ENCODE measurements around the gene ESYT1.
"Not testable (repeated sequence)": the region's sequence is repeated elsewhere in the genome, so short reads cannot be mapped to it uniquely, and the experiment has no call there.

Gene ESYT1

DNA sequence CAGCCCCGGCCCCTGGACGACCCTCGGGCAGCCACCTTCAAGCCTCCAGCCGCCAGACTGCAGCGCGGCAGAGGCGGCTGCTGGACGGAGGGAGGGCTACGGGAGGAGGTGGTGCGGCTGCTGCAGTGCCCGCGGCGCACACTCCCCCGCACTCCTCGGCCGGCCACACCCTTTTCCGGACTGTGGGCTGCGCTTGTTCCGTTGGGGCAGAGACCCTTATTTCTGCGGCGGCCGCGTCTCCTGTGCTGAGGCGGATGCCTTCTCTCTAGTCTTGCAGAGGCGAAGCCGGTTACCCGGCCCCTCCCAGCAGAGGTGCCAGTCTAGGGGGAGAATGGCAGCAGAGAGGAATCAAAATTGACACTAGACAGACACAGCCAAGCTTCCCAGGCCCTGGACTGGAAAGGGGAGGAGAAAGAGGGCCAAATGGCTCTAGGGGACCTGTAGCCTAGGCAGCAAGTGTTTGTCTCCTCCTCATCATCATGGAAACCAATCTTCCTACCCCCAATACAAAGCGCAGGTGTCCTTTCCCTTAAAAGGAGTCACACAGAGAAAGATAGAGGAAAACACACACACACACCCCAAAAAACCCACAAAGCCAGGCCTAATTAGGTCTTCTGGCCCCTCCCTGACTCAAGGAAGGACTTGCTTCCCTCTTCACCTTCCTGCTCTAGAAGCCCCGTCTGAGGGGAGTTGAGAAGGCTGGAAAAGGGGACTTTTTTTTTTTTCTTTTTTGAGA is 1.3 kb downstream of the ESYT1 start:
- DNase-seq, result no peak

DNA sequence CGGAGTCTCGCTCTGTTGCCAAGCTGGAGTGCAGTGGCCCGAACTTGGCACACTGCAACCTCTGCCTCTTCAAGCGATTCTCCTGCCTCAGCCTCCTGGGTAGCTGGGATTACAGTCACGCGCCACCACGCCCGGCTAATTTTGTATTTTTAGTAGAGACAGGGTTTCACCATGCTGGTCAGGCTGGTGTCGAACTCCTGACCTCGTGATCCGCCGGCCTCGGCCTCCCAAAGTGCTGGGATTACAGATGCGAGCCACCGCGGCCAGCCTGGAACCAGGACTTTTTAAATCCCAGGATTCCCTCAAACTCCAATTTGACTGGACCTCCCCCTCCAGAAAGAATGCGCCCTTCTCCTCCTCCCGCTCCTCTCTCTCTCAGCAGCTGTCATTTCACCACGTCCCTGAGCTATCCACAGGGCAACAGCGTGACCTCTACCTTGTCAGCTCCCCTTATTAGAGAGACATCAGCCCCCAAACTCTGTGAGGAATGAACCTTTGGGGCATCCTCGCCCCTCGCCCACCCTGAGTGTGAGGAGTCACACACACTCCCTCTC is 2.0 kb downstream of the ESYT1 start:
- no peak for DNase-seq

DNA sequence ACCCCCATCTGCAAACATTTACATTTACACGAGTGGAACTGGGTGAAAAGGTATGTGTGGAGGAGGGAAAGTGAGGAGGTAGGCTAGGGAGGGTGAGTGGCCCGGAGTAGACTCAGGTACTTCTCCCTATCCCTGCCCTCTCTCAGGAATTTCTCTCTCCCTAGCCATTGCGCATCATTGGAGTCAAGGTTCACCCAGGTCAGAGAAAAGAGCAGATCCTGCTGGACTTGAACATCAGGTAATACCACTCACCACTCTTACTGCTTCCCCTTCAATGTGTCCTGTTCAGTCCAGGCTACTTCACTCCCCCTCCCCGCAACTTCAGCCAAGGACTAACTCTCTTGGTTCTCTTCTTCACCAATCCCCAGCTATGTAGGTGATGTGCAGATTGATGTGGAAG is 2.8 kb downstream of the ESYT1 start:
- DNase-seq, result no peak

DNA sequence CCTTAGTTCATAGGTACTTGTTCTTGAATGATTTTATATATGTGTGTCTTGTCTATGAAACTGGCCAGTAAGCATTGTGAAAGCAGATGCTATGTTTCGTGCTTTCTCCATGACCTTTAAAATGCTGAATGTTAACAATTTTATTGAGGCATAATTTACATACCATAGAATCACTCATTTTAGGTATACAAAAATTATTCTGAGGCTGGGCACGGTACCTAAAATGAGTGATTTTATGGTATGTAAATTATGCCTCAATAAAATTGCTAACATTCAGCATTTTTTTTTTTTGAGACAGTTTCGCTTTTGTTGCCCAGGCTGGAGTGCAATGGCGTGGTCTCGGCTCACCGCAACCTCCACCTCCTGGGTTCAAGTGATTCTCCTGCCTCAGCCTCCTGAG is 6.8 kb downstream of the ESYT1 start:
- no peak for DNase-seq

DNA sequence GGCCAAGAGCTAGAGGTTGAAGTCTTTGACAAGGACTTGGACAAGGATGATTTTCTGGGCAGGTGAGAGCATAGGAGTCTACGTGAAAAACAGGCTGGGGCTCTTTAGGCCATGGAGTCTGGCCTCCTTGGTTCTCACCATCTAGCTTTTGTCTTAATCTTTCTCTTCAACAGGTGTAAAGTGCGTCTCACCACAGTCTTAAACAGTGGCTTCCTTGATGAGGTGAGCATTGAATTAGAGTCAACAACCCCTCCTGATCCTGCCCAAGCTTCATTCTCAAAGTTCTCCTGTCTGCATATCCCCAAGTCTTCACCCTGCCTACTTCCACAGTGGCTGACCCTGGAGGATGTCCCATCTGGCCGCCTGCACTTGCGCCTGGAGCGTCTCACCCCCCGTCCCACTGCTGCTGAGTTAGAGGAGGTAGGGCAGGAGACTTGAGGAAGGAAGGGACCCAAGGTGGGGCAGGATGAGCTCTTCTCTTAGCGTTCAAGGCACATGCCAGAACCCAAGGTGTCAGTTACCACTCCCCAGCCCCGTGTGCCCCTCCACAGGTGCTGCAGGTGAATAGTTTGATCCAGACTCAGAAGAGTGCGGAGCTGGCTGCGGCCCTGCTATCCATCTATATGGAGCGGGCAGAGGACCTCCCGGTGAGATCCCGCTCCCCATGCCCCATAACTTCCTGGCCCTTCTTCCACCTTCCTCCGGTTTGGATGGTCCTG is 9.9 kb downstream of the ESYT1 start:
- no peak for DNase-seq

DNA sequence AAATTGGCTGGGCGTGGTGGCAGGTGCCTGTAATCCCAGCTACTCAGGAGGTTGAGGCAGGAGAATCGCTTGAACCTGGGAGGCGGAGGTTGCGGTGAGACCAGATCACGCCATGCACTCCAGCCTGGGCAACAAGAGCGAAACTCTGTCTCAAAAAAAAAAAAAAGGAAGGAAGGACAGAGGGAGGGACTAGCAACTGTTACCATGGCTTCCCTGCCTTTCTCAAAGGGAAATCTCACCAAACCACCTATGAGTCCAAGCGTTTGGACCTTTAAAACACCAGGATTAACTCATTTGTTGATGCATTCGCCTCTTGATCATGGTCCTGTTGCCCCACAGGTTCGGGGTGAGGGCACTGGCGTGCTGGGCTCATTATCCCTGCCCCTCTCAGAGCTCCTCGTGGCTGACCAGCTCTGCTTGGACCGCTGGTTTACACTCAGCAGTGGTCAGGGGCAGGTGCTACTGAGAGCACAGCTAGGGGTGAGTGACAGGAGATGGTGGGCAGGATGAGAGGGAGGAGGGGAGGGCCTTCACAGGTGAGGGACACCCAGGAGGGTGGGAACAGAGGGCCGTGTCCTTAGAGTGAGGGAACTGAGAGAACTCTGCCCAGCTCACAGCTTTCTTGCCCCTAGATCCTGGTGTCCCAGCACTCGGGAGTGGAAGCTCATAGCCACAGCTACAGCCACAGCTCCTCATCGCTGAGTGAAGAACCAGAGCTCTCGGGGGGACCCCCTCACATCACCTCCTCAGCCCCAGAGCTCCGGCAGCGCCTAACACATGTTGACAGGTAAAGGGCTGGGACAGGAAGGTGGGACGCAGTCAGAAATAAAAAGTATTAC is 14.1 kb downstream of the ESYT1 start:
- no peak for DNase-seq

DNA sequence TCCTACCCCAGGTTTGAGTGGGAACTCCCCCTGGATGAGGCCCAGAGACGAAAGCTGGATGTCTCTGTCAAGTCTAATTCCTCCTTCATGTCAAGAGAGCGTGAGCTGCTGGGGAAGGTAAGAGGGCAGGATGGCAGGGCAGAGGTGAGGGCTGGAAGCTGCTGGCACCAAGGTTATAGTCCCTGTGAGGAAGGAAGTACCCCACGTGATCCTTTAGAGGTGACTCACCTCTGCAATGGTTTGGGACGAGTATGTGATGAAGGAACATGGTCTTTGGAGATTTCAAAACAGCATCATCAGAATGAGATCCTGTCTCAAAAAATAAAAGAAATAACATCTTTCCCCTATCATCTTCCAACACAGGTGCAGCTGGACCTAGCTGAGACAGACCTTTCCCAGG is 15.2 kb downstream of the ESYT1 start:
- no peak for DNase-seq

DNA sequence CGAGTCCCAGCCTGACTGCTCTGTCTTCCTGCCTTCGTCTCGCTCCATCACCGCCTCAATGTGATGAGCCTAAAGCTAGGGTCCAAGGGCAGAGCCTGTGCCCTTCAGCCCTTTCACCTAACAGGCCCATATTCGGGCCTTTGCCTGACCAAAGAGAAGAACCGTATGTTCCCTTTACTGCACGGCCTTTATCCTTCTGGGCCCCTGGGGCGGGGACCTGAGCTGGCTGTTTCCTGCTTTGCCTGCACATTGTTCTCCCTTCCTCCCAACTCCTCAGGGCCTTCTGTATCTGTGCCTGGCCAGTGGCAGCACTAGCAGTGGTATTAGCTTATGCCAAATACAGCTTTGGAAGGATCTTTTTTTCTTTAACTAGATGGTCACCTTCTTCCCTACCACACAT is 15.8 kb downstream of the ESYT1 start:
- DNase-seq, result no peak

DNA sequence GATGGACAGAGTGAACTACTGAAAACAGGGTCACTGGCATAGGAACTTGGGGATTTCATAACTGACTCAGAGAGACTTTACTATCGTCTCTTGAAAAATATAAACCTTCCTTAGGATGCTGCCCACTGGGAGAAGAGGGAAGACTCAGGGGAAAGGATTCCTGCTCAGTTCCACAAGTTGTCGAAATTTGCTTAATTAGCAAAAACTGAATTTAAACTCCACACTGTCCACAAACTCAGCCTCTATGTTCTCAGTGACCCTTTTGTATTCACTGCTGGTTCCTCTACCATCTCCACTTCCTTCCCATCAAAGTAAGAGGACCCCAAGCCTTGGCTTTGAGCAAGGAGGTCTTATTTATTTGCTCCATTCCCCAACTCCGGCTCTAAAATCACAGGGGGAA is 17.1 kb downstream of the ESYT1 start:
- no peak for DNase-seq

DNA sequence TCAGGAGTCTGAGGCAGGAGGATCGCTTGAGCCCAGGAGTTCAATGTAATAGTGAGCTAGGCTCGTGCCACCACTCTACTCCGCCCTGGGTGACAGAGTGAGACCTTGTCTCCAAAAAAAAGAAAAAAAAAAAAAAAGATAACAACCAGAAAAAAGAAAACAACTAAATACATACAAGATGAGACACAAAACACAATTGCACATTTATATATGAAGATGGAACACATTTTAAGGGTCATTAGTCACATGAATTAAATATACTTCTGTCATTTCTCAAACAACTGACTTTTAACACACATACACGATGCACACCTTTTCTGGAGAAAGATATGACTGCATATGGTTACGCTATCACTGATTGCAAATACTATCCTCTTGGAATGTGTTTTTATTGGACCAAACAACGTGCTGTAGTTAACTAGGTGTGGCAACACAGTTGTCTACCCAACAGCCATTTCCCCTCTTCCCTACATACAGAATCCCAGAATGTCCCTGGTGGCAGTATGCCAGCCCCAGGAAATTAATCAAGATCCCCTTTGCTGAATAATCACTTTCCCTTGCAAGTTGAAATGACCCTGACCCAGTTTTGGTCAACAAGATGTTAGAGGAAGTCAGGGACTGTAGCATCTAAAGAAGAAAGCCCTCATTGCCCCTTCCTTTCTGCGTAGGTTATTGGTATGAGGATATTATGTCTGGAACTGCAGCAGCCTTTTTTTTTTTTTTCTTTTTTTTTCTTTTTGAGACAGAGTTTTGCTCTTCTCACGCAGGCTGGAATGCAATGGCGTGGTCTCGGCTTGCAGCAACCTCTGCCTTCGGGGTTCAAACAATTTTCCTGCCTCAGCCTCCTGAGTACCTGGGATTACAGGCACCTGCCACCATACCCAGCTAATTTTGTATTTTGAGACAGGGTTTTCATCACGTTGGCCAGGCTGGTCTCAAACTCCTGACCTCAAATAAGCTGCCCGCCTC is 18.7 kb downstream of the ESYT1 start:
- DNase-seq, result peak; percentile 6

DNA sequence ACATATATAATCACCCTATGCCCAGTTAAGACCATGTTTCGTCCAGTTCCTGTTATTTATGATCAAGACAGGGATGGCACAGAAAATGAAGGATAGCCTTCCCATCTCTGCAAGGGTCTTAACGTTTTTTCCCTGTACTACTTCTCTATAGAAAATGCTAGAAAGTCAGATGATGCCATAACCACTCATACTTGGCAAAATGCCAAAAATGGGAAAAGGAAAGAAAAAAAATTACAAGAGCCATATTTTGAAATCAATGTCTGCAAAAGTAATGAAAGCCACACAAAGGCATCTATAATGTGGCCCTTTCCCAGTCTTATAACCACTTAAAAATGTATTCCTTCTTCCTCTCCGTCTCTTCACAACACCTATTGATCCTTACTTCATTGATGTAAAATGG is 22.5 kb downstream of the ESYT1 start:
- DNase-seq, result peak; percentile 29

DNA sequence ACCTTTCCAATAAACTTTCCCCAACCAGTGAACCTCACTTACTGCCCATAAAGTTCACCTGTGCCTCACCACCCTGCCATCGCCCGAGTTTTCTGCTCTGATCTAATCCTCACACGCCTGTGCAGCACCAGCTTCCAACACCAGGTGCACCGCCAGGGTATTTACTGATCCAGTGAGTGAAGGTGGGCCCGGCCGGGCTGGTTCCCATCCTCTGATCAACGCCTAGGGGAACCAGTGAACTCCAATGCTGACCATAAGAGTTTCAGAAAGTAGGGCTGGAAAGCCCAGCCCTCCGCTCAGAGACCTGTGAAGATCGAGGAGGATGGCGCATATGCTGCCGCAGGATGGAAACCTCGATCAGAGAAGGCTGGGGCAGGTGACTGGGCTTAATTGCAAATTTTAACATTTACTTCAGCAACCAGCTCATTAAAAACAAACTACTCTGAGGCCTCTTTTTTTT is 23.6 kb downstream of the ESYT1 start:
- DNase-seq, result peak; percentile 73

DNA sequence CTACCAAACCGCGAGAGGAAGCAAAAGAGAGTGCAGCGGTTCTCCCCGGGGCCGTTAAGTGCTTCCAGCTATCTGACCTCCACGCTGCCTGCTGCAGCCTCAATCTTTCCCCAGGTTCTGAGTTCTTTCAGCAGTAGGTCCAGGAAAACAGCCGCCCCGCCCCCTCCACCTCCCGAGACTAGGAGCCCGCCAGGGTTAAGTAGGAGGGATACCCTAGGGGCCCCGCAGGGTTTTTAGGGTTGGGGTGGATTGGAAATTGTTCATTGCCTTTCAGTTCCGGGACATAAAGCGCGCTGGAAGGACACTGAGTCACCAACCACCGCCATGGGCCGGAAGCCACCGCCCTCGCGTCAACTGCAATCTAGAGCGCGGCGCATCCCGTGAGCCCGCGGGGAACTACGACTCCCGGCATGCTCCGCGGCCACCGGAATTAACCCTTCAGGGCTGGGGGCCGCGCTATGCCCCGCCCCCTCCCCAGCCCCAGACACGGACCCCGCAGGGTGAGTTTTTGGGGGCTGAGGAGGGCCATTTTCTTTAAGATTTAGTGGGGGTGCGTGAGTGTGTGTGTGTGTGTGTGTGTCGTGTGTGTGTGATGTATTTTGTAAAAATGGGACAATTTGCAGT is 24.2 kb downstream of the ESYT1 start, which contains the start of gene MYL6B:
TSS of gene MYL6B (plus strand) at position 456 of the 624 bp plus-strand sequence. CDS start 1,332 bp downstream, outside the sequence.
- peak; percentile 94 for DNase-seq

DNA sequence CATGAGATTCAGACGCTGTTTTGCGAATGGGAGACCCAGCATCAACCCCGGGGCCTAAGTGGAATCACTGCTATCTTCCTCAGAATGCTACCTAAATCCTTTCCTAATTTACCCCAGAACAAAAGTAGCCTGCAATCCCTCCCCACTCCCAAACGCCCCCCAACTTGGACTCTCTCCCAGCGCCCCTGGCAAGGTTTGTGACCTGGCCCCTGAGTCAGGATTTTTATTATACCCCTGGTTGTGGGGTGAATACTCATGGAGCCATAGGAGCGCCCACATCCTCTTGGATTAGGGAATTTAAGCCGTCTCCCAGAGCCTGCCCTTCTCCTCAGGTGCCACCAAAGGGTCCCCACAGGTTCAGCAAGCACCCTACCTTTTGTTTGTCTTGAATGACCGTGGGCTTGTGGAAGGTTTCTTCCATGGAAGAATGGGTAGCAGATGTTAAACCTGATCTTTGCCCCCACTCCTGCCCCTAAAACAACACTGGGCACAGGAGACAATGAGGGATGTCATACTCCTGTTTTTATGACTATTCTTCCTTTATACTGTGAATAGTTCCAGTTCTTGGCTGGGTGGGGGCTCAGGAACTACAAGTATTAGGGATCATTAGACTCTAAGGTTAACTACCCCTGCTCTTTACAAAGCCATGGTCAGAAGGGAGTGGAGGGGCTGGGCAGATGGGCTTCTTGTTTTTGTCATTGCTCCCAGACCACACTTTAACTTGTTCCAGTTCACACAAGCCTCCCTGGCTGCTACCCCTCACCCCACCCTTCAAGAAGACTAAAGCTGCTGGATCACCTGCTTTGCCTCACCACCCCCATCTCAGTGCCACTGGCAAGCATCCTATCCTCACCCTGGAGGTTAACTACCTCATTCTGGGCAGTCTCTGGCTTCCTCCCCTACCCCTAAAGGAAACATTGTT is 24.9 kb downstream of the ESYT1 start:
- no peak for DNase-seq

DNA sequence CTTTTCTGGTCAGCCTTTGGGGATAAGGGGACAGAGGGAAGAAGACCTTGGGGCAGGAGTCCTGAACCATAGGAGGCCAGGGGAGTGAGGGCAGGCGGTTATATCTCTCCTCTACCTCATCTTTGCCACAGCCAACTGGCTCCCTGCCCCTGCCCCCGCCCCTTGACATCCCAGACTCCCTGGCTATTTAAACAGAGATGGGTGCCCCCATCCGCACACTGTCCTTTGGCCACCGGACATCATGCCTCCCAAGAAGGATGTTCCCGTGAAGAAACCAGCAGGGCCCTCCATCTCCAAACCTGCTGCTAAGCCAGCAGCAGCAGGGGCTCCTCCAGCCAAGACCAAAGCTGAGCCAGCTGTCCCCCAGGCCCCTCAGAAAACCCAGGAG is 25.6 kb downstream of the ESYT1 start:
- DNase-seq, result no peak

DNA sequence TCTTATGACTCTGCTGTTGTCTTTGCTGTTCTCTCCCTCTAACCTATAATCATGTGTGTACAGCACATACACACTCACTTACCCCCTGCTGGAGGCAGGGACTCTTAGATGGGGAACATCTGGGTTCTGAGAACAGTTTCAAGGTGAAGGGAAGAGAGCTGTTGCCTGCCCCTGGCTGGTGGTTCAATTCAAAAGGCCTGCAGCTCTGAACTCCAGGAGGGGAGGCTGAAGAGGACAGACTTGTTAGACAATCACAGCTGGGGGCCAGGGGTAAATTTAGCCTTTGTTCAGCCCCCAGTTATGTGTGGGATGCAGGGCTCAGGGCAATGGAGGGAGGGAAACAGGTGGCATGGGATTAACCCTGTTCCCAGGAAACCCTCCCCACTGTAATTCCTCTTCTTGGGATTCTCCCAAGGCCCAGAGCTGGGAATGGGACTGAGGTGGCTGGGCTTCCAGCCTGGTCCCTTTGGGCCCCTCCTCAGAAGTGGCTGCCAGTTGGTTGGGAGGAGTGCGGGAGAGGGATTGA is 26.2 kb downstream of the ESYT1 start:
- DNase-seq, result peak; percentile 13

DNA sequence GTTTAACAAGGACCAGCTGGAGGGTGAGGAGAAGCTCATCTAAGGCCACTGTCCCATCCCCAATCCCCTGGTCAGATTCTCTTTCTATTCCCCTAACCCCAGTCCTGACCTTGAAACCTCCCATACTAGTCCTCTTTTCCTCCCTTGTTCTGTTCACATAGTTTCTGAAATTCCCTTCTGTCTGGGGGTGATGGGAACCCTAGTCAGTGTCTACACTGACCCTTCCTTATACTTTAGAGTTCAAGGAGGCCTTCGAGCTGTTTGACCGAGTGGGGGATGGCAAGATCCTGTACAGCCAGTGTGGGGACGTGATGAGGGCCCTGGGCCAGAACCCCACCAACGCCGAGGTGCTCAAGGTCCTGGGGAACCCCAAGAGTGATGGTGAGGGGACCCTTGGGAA is 26.8 kb downstream of the ESYT1 start:
- no peak for DNase-seq

DNA sequence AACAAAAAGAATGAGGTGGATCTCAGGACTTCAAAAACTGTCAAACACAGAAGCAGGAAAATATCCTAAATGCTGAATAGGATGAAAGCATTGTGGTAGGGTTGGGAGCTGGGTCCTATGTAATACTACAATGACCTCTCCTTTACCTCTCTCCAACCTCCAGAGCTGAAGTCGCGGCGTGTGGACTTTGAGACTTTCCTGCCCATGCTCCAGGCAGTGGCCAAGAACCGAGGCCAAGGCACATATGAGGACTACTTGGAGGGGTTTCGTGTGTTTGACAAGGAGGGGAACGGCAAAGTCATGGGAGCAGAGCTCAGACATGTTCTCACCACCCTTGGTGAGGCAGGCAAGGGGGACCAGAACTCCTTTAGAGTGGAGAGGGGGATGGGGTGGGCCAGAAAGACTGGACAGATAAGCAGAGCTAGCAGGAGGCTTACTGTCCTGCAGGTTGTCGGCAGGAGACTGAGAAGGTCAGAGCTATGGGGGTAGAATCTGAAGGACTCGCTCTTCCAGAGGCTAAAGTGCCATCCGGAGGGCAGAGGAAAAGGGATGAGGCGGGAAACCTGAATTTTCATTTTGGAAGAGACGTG is 27.3 kb downstream of the ESYT1 start:
- no peak for DNase-seq

DNA sequence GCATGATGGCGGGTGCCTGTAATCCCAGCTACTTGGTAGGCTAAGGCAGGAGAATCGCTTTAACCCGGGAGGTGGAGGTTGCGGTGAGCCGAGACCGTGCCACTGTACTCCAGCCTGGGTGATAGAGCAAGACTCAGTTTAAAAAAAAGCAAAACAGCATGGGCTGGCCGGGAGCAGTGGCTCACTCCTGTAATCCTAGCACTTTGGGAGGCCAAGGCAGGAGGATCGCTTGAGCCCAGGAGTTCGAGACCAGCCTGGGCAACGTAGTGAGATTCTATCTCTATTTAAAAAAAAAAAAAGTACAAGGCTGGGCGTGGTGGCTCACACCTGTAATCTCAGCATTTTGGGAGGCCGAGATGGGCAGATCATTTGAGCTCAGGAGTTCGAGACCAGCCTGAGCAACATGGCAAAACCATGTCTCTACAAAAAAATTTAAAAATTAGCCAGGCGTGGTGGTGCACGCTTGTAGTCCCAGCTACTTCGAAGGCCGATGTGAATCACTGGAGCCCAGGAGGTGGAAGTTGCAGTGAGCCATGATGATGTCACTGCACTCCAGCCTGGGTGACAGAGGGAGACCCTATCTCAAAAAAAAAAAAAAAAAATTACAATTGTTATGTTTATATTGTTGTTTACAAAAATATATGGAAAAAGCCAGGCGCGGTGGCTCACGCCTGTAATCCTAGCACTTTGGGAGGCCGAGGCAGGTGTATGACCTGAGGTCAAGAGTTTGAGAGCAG is 28.6 kb downstream of the ESYT1 start:
- DNase-seq, result not testable (repeated sequence)

Data from NCI-H2171 treated with DMSO at 0.1 percent for 48 hours (cell line).